ENCODE data around the gene KIF26B.
"Not testable (repeated sequence)": the region's sequence is repeated elsewhere in the genome, so short reads cannot be mapped to it uniquely, and the experiment has no call there.

The KIF26B gene

DNA sequence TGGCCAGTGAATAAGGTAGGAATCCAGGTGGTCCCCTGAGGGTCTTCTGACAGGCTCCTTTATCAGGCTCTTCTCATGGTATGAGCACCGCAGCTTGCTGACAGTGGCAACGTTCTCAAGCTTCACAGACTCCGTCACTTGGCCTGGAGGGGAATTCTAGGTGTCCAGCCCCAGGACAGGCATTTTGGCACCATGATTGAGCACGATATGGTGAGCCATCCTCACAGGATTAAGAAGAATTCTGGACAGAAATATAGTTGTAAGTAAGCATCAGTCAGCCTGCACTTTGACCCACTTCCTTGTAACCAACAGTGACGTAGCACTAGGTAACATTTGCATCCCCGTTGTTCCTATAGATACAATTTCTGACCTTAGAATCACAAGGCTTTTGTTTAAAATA, 30.5 kb upstream of the KIF26B start:
- Histone ChIP-seq H3K27ac (ENCODE audit: insufficient read depth in 1 of 2, low read depth in 1 of 2, low read length in 2 of 2, poor library complexity in 1 of 2, severe bottlenecking in 2 of 2) (no peak overlapping the region), H3K9me3 (ENCODE audit: control extremely low read depth in 1 of 5, control insufficient read depth in 4 of 5, insufficient read depth in 2 of 5, low read depth in 1 of 5, low read length in 4 of 5) (no peaks in the 10 kb centered on the region), H3K4me3 (ENCODE audit: control insufficient read depth in 1 of 7, extremely low read depth in 1 of 7, insufficient read depth in 4 of 7, low read depth in 2 of 7, low read length in 6 of 7) (no peak overlapping the region), H3K4me1 (ENCODE audit: control extremely low read depth in 1 of 4, control insufficient read depth in 4 of 4, insufficient read depth in 4 of 4, low read length in 3 of 4) (no peaks in the 10 kb centered on the region), H3K27me3 (replicated peaks in 2 of 5; ENCODE audit: control insufficient read depth in 4 of 5, insufficient read depth in 5 of 5, low read length in 4 of 5) (peaks cover 0 to 2% (median 0%) of the 10 kb centered on the region in 5 experiments), H3K36me3 (ENCODE audit: control insufficient read depth in 4 of 4, insufficient read depth in 4 of 4, low read length in 3 of 4) (no peaks in the 10 kb centered on the region)
- 93% methylated on average over 5 of the region's 6 CpGs for WGBS (ENCODE audit: insufficient coverage)
- DNase-seq = no peak
- POLR2A ChIA-PET = interaction anchor here (0.6 kb wide), 1 partner anchor 501 kb away, joined by 3 read pairs; no protein-coding TSS in a partner anchor
- CTCF ChIA-PET = no interaction called here

DNA sequence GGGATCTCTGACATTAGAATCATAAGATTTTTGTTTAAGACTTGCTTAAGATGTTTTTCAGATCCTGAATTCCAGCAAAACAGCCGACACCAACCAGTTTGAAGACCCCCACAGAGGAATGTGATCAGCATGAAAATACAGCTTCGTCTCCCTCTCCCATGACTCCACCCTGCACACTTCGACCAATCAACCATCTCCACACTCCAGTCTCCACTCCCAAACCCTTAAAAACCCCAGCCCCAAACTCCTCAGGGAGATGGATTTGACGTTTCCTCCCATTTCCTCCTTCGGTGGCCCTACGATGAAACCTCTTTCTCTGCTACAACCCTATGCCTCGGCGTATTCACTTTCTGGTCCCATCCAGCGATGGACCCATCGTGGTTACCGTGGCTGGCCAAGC, 30.1 kb upstream of the KIF26B start:
- Histone ChIP-seq H3K27me3 (replicated peaks in 2 of 5; ENCODE audit: control insufficient read depth in 4 of 5, insufficient read depth in 5 of 5, low read length in 4 of 5) (peaks cover 0 to 6% (median 3%) of the 10 kb centered on the region in 5 experiments), H3K9me3 (ENCODE audit: control extremely low read depth in 1 of 5, control insufficient read depth in 4 of 5, insufficient read depth in 2 of 5, low read depth in 1 of 5, low read length in 4 of 5) (no peaks in the 10 kb centered on the region), H3K4me1 (ENCODE audit: control extremely low read depth in 1 of 4, control insufficient read depth in 4 of 4, insufficient read depth in 4 of 4, low read length in 3 of 4) (no peaks in the 10 kb centered on the region), H3K27ac (ENCODE audit: insufficient read depth in 1 of 2, low read depth in 1 of 2, low read length in 2 of 2, poor library complexity in 1 of 2, severe bottlenecking in 2 of 2) (no peak overlapping the region), H3K36me3 (ENCODE audit: control insufficient read depth in 4 of 4, insufficient read depth in 4 of 4, low read length in 3 of 4) (no peaks in the 10 kb centered on the region), H3K4me3 (ENCODE audit: control insufficient read depth in 1 of 7, extremely low read depth in 1 of 7, insufficient read depth in 4 of 7, low read depth in 2 of 7, low read length in 6 of 7) (no peak overlapping the region)
- DNase-seq = no peak
- WGBS (ENCODE audit: insufficient coverage) = 96% methylated on average over 11 of the region's 11 CpGs
- CTCF ChIA-PET = no interaction called here
- POLR2A ChIA-PET = interaction anchor here (0.6 kb wide), 1 partner anchor 501 kb away, joined by 3 read pairs; no protein-coding TSS in a partner anchor

DNA sequence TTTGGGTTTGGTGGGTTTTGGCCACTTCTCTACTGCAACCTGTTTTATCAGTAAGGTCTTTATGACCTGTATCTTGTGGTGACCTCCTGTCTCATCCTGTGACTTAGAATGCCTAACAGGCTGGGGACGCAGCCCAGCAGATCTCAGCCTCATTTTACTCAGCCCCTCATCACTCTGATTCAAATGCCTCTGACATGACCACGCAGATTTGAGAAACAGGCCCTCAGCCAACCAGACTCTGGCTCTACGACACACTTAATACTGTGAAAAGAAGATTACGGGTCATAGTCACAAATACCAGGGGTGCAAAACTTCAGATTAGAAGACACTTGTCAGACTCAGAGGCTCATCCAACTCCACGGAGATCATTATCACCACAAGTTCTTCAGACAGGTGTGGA, 28.3 kb upstream of the KIF26B start:
- WGBS (ENCODE audit: insufficient coverage) = 92% methylated on average over 2 of the region's 5 CpGs
- POLR2A ChIA-PET = no interaction called here
- DNase-seq = no peak
- no peaks in the 10 kb centered on the region for H3K36me3 ChIP-seq (ENCODE audit: control insufficient read depth in 4 of 4, insufficient read depth in 4 of 4, low read length in 3 of 4)
- no peak overlapping the region for H3K4me3 ChIP-seq (ENCODE audit: control insufficient read depth in 1 of 7, extremely low read depth in 1 of 7, insufficient read depth in 4 of 7, low read depth in 2 of 7, low read length in 6 of 7)
- no peak overlapping the region for H3K27ac ChIP-seq (ENCODE audit: insufficient read depth in 1 of 2, low read depth in 1 of 2, low read length in 2 of 2, poor library complexity in 1 of 2, severe bottlenecking in 2 of 2)
- no peaks in the 10 kb centered on the region for H3K4me1 ChIP-seq (ENCODE audit: control extremely low read depth in 1 of 4, control insufficient read depth in 4 of 4, insufficient read depth in 4 of 4, low read length in 3 of 4)
- CTCF ChIA-PET = no interaction called here
- H3K9me3 ChIP-seq (ENCODE audit: control extremely low read depth in 1 of 5, control insufficient read depth in 4 of 5, insufficient read depth in 2 of 5, low read depth in 1 of 5, low read length in 4 of 5) = no peaks in the 10 kb centered on the region
- peaks cover 0 to 18% (median 4%) of the 10 kb centered on the region in 5 experiments for H3K27me3 ChIP-seq (replicated peaks in 2 of 5; ENCODE audit: control insufficient read depth in 4 of 5, insufficient read depth in 5 of 5, low read length in 4 of 5)

DNA sequence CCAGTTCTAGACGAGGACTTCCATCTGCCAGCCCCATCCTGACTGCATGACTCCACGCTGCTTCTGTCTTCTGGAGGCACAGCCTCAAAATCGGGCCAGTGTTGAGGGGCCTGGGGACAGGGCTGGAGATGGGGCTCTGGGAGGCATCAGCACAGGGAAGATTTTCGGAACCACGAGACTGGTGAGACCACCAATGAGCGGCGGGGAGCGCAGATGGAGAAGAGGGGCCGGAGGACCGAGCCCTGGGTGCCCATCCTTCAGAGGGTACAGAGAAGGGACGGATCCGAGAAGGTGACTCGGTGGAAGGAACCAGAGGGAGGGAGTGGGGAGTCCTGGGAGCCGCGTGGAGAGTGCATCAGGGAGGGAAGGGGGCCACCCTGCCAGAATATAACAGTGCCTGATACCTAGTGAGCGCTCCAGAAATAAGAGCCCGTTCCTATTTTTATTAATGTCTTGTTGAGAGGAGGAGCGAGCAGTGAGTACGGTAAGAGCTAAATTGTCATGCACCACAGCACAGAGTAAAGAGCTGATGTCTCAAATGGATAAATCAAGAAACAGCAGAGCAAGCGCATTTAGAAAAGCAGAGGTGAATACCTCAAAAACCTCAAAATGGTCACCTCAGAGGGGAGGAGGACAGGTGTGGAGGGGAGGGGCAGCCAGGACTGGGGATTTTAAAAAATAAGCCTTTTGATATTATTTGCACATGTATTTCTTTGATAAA, 26.2 kb upstream of the KIF26B start:
- POLR2A ChIA-PET = interaction anchor here (0.6 kb wide), 1 partner anchor 340 kb away, joined by 3 read pairs; no protein-coding TSS in a partner anchor

DNA sequence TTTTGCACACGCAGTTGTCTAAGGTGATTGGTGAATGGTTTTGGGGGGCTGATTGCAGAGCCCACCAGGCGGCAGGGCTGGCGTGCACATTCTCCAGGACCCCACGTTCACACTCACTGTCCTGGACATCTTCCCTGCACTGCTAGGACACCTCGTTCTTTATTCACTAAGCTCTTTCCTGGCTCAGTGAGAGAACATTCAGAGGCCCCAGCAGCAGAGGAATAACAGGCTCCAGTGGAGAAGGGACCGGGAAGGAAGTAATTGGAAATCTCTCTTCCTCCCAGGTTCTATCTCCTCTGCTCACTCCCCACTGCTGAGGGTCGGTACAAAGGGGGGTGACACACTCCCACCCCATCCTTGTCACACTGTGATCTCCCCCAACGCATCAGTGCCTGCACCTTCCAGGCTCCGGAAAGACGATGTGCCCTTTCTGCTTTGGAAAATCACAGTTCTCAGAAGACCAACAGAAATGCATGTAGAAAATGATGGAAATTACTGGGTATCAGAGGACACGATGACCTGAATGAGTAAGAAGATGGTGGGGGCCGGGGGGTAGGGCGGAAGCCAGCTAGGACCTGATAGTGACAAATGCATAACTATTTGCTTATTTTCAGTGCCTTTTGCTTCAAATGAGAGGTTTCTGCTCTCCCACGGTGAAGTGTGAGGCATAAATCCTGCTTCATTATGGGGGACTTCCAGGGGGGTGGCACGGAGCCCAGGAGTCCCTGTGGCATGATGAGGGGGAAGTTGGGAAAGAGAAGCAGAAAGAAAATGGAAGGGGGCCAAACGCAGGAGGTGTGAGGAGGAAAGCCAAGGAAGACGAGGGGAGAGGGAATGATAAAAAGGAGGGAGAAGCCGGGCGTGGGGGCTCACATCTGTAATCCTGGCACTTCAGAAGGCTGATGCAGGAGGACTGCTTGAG, 25.2 kb upstream of the KIF26B start:
- ChIA-PET POLR2A (interaction anchor here (0.6 kb wide), 1 partner anchor 339 kb away, joined by 3 read pairs; no protein-coding TSS in a partner anchor), CTCF (no interaction called here)
- Histone ChIP-seq H3K9me3 (ENCODE audit: control extremely low read depth in 1 of 5, control insufficient read depth in 4 of 5, insufficient read depth in 2 of 5, low read depth in 1 of 5, low read length in 4 of 5) (no peaks in the 10 kb centered on the region), H3K4me1 (ENCODE audit: control extremely low read depth in 1 of 4, control insufficient read depth in 4 of 4, insufficient read depth in 4 of 4, low read length in 3 of 4) (no peaks in the 10 kb centered on the region), H3K4me3 (ENCODE audit: control insufficient read depth in 1 of 7, extremely low read depth in 1 of 7, insufficient read depth in 4 of 7, low read depth in 2 of 7, low read length in 6 of 7) (no peak overlapping the region), H3K27me3 (replicated peaks in 2 of 5; ENCODE audit: control insufficient read depth in 4 of 5, insufficient read depth in 5 of 5, low read length in 4 of 5) (peaks cover 0 to 25% (median 4%) of the 10 kb centered on the region in 5 experiments), H3K27ac (ENCODE audit: insufficient read depth in 1 of 2, low read depth in 1 of 2, low read length in 2 of 2, poor library complexity in 1 of 2, severe bottlenecking in 2 of 2) (no peak overlapping the region), H3K36me3 (ENCODE audit: control insufficient read depth in 4 of 4, insufficient read depth in 4 of 4, low read length in 3 of 4) (no peaks in the 10 kb centered on the region)
- 63% methylated on average over 10 of the region's 19 CpGs for WGBS (ENCODE audit: insufficient coverage)
- DNase-seq = no peak

More for the DNA sequence above, 26.2 kb upstream of the KIF26B start:
- Histone ChIP-seq H3K27me3 (replicated peaks in 2 of 5; ENCODE audit: control insufficient read depth in 4 of 5, insufficient read depth in 5 of 5, low read length in 4 of 5) (peaks cover 0 to 25% (median 4%) of the 10 kb centered on the region in 5 experiments), H3K27ac (ENCODE audit: insufficient read depth in 1 of 2, low read depth in 1 of 2, low read length in 2 of 2, poor library complexity in 1 of 2, severe bottlenecking in 2 of 2) (no peak overlapping the region), H3K36me3 (ENCODE audit: control insufficient read depth in 4 of 4, insufficient read depth in 4 of 4, low read length in 3 of 4) (no peaks in the 10 kb centered on the region), H3K9me3 (ENCODE audit: control extremely low read depth in 1 of 5, control insufficient read depth in 4 of 5, insufficient read depth in 2 of 5, low read depth in 1 of 5, low read length in 4 of 5) (no peaks in the 10 kb centered on the region), H3K4me1 (ENCODE audit: control extremely low read depth in 1 of 4, control insufficient read depth in 4 of 4, insufficient read depth in 4 of 4, low read length in 3 of 4) (no peaks in the 10 kb centered on the region), H3K4me3 (ENCODE audit: control insufficient read depth in 1 of 7, extremely low read depth in 1 of 7, insufficient read depth in 4 of 7, low read depth in 2 of 7, low read length in 6 of 7) (no peak overlapping the region)
- no peak for DNase-seq
- WGBS (ENCODE audit: insufficient coverage) = 93% methylated on average over 20 of the region's 20 CpGs
- CTCF ChIA-PET = no interaction called here

DNA sequence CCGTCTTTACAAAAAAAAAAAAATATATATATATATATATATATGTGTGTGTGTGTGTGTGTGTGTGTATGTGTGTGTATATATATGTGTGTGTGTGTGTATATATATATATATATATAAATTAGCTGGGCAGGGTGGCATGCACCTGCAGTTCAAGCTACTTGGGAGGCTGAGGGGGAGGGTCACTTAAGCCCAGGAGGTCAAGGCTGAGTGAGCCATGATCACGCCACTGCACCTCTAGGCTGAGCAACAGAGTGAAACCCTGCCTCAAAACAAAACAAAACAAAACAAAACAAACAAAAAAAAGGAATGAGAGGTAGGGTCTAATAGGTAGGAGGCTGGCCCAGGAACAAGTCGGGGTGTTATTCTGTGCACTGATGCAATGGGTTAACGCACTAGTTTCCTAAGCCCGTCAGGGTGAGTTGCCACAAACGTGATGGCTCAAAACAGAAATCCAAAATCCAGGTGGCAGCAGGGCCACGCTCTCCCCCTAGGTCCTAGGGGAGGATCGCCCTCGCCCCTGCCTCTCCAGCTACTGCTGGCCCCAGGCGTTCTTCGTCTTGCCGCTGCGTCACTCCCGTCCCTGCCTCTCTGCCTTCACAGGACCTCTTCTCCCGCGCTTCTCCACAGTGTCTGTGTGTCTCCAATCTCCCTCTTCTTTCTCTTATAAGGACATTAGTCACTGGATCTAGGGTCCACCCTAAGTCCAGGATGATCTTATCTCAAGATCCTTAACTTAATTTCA, 24.3 kb upstream of the KIF26B start:
- CTCF ChIA-PET = interaction anchor here (0.5 kb wide), 1 partner anchor 197 kb away, joined by 3 read pairs; no protein-coding TSS in a partner anchor
- H3K27ac ChIP-seq (ENCODE audit: insufficient read depth in 1 of 2, low read depth in 1 of 2, low read length in 2 of 2, poor library complexity in 1 of 2, severe bottlenecking in 2 of 2); H3K4me1 ChIP-seq (ENCODE audit: control extremely low read depth in 1 of 4, control insufficient read depth in 4 of 4, insufficient read depth in 4 of 4, low read length in 3 of 4); DNase-seq; H3K9me3 ChIP-seq (ENCODE audit: control extremely low read depth in 1 of 5, control insufficient read depth in 4 of 5, insufficient read depth in 2 of 5, low read depth in 1 of 5, low read length in 4 of 5); H3K4me3 ChIP-seq (ENCODE audit: control insufficient read depth in 1 of 7, extremely low read depth in 1 of 7, insufficient read depth in 4 of 7, low read depth in 2 of 7, low read length in 6 of 7); H3K36me3 ChIP-seq (ENCODE audit: control insufficient read depth in 4 of 4, insufficient read depth in 4 of 4, low read length in 3 of 4); POLR2A ChIA-PET: not testable (repeated sequence)
- WGBS (ENCODE audit: insufficient coverage) = 77% methylated on average over 14 of the region's 16 CpGs
- H3K27me3 ChIP-seq (replicated peaks in 2 of 5; ENCODE audit: control insufficient read depth in 4 of 5, insufficient read depth in 5 of 5, low read length in 4 of 5) = peaks cover 0 to 25% (median 4%) of the 10 kb centered on the region in 5 experiments

Measured in common myeloid progenitor, CD34-positive (primary cell).